HG03066 (cell line): ENCODE data around the gene DCTN1.

Experiments used
- ATAC-seq: cut with Tn5 transposase; IDR thresholded peaks from one replicate; pipeline ENCODE4 v1.9.1; 2021; ENCODE audit warnings: low read depth; ENCODE audit not compliant: unreplicated experiment

The DCTN1 gene

GRCh38 chr2:74328573-74328972 lies 51.5 kb downstream of the DCTN1 start:
- ATAC-seq: no peak

GRCh38 chr2:74328074-74328473 lies 52.0 kb downstream of the DCTN1 start:
- no peak for ATAC-seq

- no peak for ATAC-seq
These were observed 52.5 kb downstream of the DCTN1 start for GRCh38 chr2:74327627-74328026.

- ATAC-seq: no peak
These were observed 52.9 kb downstream of the DCTN1 start for GRCh38 chr2:74327199-74327598.

GRCh38 chr2:74325815-74326214 lies 54.3 kb downstream of the DCTN1 start:
- ATAC-seq: no peak

GRCh38 chr2:74321737-74322136 lies 58.4 kb downstream of the DCTN1 start:
- ATAC-seq: no peak

- ATAC-seq: no peak
These were observed 62.4 kb downstream of the DCTN1 start for GRCh38 chr2:74317701-74318100.

GRCh38 chr2:74316627-74317295 lies 63.4 kb downstream of the DCTN1 start:
- no peak for ATAC-seq

GRCh38 chr2:74314107-74314506 lies 66.0 kb downstream of the DCTN1 start:
- ATAC-seq: no peak

- ATAC-seq: no peak
These were observed 66.6 kb downstream of the DCTN1 start for GRCh38 chr2:74313497-74313896.

GRCh38 chr2:74312913-74313312 lies 67.2 kb downstream of the DCTN1 start:
- ATAC-seq: no peak
